ENCODE measurements around the gene RRP1B. TPM values are rescaled to one million over a fixed set of nuclear protein-coding genes. Genes with fewer than 3 reads are reported as not detected.
A peak's percentile ranks its signal among the peaks of the same experiment; 100 is the strongest.

RRP1B gene
- total and polyA plus RNA-seq, 9 of the 15 experiments (the other 6 are each of a cell fraction or from before 2014, with no cell fraction given), result 6.8 to 66.6 (median 41.9) TPM

GRCh38 chr21:43733060-43733459, 73.7 kb downstream of the RRP1B start:
- FAIRE-seq (no peak), ATAC-seq (no peak), DNase-seq (ENCODE audit: extremely low read depth in 1 of 4, low spot score in 3 of 4) (no peak)
- ChIA-PET CTCF (ENCODE audit: low intra/inter-chr PET ratio) (no interaction called here), POLR2A (no interaction called here)
- Histone ChIP-seq H2AFZ (ENCODE audit: low read depth, low read length) (no peak overlapping the region), H3K36me3 (ENCODE audit: control insufficient read depth, insufficient read depth, low read length) (peaks cover 73% of the 10 kb centered on the region), H4K20me1 (replicated peaks; ENCODE audit: control insufficient read depth, insufficient read depth, low read length) (peaks cover 19% of the 10 kb centered on the region), H3K9ac (ENCODE audit: insufficient read depth in 1 of 2, low read depth in 2 of 2, low read length in 2 of 2) (peak overlapping the region in 1 of 2 experiments; percentile 65; a peak in 1 of 4 replicates), H3K27ac (ENCODE audit: extremely low read depth, low read depth, low read length) (no peak overlapping the region), H3K27me3 (ENCODE audit: control insufficient read depth in 2 of 2, insufficient read depth in 2 of 2, low read length in 2 of 2) (no peaks in the 10 kb centered on the region), H3K79me2 (ENCODE audit: control insufficient read depth, insufficient read depth, low read length) (peaks cover 83% of the 10 kb centered on the region), H3K4me2 (ENCODE audit: insufficient read depth, low read length) (no peak overlapping the region), H3K4me1 (replicated peaks in 1 of 2; ENCODE audit: control insufficient read depth in 2 of 2, insufficient read depth in 2 of 2, low read length in 2 of 2) (peaks cover 23 to 68% of the 10 kb centered on the region in 2 experiments), H3K4me3 (no peak overlapping the region), H3K9me1 (ENCODE audit: control insufficient read depth, insufficient read depth, low read length) (peaks cover 11% of the 10 kb centered on the region), H3K9me3 (replicated peaks; ENCODE audit: control insufficient read depth, insufficient read depth, low read depth, low read length) (no peaks in the 10 kb centered on the region)
- in situ Hi-C loops (cut with MboI) (no loop called here), intact Hi-C loops (cut with micrococcal nuclease) (no loop called here)
- TF ChIP-seq SMARCC2 (IDR thresholded peaks at IDR 0.05; ENCODE audit: low read depth), result no peak
- no peak for TF ChIP-seq ARID3B (CRISPR knock-in tag; IDR thresholded peaks at IDR 0.05; ENCODE audit: borderline replicate concordance)
- TF ChIP-seq CTBP1 (IDR thresholded peaks at IDR 0.05; ENCODE audit: borderline replicate concordance), result no peak
- TF ChIP-seq NFYB (IDR thresholded peaks at IDR 0.05; ENCODE audit: extremely low read depth, insufficient read length), result no peak
- TF ChIP-seq ZNF740 (CRISPR knock-in tag; IDR thresholded peaks at IDR 0.05), result no peak
- TF ChIP-seq ZNF740 (tag; IDR thresholded peaks at IDR 0.05), result peak in 1 of 2 experiments; percentile 74; a peak in 2 of 4 replicates
- TF ChIP-seq CXXC5 (CRISPR knock-in tag; IDR thresholded peaks at IDR 0.05), result no peak
- no peak for TF ChIP-seq HLTF (IDR thresholded peaks at IDR 0.05)
- no peak for TF ChIP-seq CHCHD3 (CRISPR knock-in tag; IDR thresholded peaks at IDR 0.05)
- TF ChIP-seq PRMT5 (CRISPR knock-in tag; IDR thresholded peaks at IDR 0.05), result no peak
- TF ChIP-seq VEZF1 (CRISPR knock-in tag; IDR thresholded peaks at IDR 0.05), result 0 out of 2 replicates have a peak, but pooled peaks have one; percentile 26
- no TSS peak for BruUV-seq (replicated peaks)
- WGBS (ENCODE audit: insufficient coverage, low coverage, missing lambda C conversion rate), result 94% methylated on average over 9 of the region's 10 CpGs

All from K562 (cell line).